ENCODE results near the gene NEURL2.

NEURL2 gene

GRCh38 chr20:45857114-45857881 lies 33.7 kb downstream of the NEURL2 start, which contains the start of the genes ACOT8 and ZSWIM3:
Gene ACOT8 (minus strand): TSS chr20:45857392. CDS start chr20:45857315, 77 bp downstream.
Gene ZSWIM3 (plus strand): TSS chr20:45857614. CDS start chr20:45857826, 212 bp downstream.
- TF ChIP-seq, protein P1, sequence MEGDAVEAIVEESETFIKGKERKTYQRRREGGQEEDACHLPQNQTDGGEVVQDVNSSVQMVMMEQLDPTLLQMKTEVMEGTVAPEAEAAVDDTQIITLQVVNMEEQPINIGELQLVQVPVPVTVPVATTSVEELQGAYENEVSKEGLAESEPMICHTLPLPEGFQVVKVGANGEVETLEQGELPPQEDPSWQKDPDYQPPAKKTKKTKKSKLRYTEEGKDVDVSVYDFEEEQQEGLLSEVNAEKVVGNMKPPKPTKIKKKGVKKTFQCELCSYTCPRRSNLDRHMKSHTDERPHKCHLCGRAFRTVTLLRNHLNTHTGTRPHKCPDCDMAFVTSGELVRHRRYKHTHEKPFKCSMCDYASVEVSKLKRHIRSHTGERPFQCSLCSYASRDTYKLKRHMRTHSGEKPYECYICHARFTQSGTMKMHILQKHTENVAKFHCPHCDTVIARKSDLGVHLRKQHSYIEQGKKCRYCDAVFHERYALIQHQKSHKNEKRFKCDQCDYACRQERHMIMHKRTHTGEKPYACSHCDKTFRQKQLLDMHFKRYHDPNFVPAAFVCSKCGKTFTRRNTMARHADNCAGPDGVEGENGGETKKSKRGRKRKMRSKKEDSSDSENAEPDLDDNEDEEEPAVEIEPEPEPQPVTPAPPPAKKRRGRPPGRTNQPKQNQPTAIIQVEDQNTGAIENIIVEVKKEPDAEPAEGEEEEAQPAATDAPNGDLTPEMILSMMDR (IDR thresholded peaks at IDR 0.05; ENCODE audit: insufficient read depth, missing control alignments) = no peak
- FAIRE-seq = no peak
- DNase-seq (ENCODE audit: insufficient read length, low spot score) = peak; percentile 99

DNA sequence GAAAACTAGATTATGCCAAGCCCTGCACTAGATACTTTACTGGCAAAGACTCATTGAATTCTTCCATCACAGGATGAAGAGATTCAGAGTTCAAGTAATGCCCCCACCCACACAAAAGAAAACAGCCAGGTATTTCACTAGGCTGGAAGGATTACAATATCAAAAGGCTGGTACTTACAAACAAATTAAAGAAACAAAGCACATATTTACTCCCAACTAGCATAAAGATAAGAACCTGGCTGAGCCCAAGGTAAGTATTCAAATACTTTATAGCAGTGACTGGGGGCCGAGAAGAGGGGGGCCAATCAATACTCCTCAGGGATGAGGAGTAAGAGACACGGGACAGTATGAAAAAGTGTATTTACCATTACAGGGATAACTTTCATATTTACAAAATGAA lies 37.5 kb downstream of the NEURL2 start:
- FAIRE-seq = no peak
- no peak for DNase-seq (ENCODE audit: insufficient read length, low spot score)
- TF ChIP-seq, protein P1 (IDR thresholded peaks at IDR 0.05; ENCODE audit: insufficient read depth, missing control alignments) = no peak

GRCh38 chr20:45852326-45852725 lies 38.7 kb downstream of the NEURL2 start:
- DNase-seq (ENCODE audit: insufficient read length, low spot score) (no peak), FAIRE-seq (no peak)
- TF ChIP-seq, protein P1 (IDR thresholded peaks at IDR 0.05; ENCODE audit: insufficient read depth, missing control alignments) = no peak

DNA sequence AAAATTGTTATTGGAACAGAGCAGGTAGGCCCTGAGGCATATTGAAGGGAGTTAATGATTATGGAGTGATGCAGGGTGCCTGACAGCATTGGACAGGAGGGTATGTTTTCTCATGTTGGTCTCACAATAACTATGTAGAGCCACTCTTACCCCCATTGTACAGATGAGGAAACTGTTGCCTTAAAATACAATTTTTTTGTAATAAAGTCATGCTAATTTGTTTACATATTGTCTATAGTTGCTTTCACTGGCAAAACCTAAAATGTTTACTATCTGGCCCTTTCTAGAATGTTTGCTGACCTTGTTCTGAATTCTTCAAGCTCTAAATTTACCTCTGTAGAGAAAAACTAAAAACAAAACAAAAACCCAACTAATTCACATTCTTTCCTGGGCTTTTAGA lies 39.5 kb downstream of the NEURL2 start:
- TF ChIP-seq, protein P1 (IDR thresholded peaks at IDR 0.05; ENCODE audit: insufficient read depth, missing control alignments) = no peak
- DNase-seq (ENCODE audit: insufficient read length, low spot score) = no peak
- no peak for FAIRE-seq

DNA sequence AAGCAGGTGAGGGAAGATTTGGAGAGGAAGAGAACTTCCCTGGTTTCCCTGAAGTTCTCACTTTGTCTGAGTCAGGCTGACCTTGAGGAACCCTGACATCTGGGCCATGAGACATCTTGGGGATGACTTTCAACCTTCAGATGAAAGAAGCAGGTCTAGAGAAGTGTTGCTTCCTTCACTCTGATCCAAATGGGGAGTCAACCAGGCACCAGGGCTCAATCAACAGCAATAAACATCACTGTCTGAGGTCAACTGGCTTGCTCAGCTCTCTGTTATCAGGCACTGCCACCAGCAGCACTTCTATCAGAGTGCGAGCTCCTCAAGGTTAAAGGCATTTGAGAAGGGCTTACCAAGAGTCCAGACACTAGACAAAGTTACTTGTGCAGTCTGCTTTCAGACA lies 40.1 kb downstream of the NEURL2 start:
- TF ChIP-seq, protein P1 (IDR thresholded peaks at IDR 0.05; ENCODE audit: insufficient read depth, missing control alignments) = no peak
- DNase-seq (ENCODE audit: insufficient read length, low spot score) (no peak), FAIRE-seq (no peak)

DNA sequence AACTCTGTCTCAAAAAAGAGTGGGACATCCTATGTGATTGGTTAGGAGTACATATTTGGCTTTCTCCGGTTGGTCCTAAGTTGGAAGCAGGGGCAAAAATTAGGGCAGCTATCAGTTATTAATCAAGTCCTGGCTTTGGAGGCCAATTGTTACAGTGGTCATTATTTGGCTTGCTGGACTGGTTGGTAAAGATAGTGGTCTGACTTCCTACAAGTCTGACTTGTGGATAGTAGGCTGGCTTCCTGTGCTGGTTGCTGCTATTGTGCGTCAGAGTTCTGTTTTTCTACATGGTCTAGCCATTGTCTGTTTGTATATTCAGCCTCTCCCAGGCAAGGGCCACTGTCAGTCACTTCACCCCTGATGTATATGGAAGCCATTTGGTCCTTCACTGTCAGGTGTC lies 40.8 kb downstream of the NEURL2 start:
- TF ChIP-seq, protein P1 (IDR thresholded peaks at IDR 0.05; ENCODE audit: insufficient read depth, missing control alignments) = no peak
- DNase-seq (ENCODE audit: insufficient read length, low spot score) = no peak
- no peak for FAIRE-seq

- FAIRE-seq = no peak
- TF ChIP-seq, protein P1 (IDR thresholded peaks at IDR 0.05; ENCODE audit: insufficient read depth, missing control alignments) = no peak
- DNase-seq (ENCODE audit: insufficient read length, low spot score) = no peak
Measured at GRCh38 chr20:45848969-45849582, 41.9 kb downstream of the NEURL2 start.

All from D721Med (cell line).